Astrocyte of the spinal cord (primary cell): Measurements from ENCODE around the gene PARP3.

Source experiments
- DNase-seq: peaks from one replicate; pipeline ENCODE4 v3.0.0; 2011; ENCODE audit warnings: low read depth, low spot score
- H3K4me3 ChIP-seq: 2 replicates; pipeline ENCODE4 v1.5.1; 2011; ENCODE audit warnings: low read depth, mild to moderate bottlenecking, low read length, moderate library complexity
- CTCF ChIP-seq: IDR thresholded peaks from 2 replicates; pipeline ENCODE4 v1.5.1; 2012; ENCODE audit warnings: low read depth, mild to moderate bottlenecking, low read length, inconsistent platforms
- in situ Hi-C: cut with HindIII; loops from 2 replicates; pipeline ENCODE4 v1.10.0; 2017; ENCODE audit warnings: low sequenced_read_pairs

The PARP3 gene

GRCh38 chr3:51967384-51968169 is 25.4 kb downstream of the PARP3 start, which contains the start of gene PCBP4:
Gene PCBP4 (minus strand): TSS chr3:51967454. CDS start chr3:51961240, 6,214 bp downstream.
- in situ Hi-C loops, result no loop called here
- no peak for TF ChIP-seq CTCF
- DNase-seq, result peak; percentile 22
- peak within 1 kb of the TSS; percentile 70 for H3K4me3 ChIP-seq

- H3K4me3 ChIP-seq, result peak overlapping the region; percentile 58
- no peak for TF ChIP-seq CTCF
- in situ Hi-C loops, result no loop called here
Observed at GRCh38 chr3:51968170-51968775, 26.1 kb downstream of the PARP3 start.

GRCh38 chr3:51968883-51969678 is 26.9 kb downstream of the PARP3 start:
- no peak for TF ChIP-seq CTCF

More at GRCh38 chr3:51968170-51968775, 26.1 kb downstream of the PARP3 start:
- DNase-seq, result no peak

GRCh38 chr3:51969841-51970240 is 27.7 kb downstream of the PARP3 start:
- in situ Hi-C loops, result no loop called here
- DNase-seq, result no peak
- TF ChIP-seq CTCF, result no peak
- no peak overlapping the region for H3K4me3 ChIP-seq

More at GRCh38 chr3:51968883-51969678, 26.9 kb downstream of the PARP3 start:
- in situ Hi-C loops, result no loop called here
- H3K4me3 ChIP-seq, result no peak overlapping the region
- DNase-seq, result no peak

GRCh38 chr3:51970606-51971300 is 28.6 kb downstream of the PARP3 start:
- no peak for TF ChIP-seq CTCF
- no peak for DNase-seq
- in situ Hi-C loops, result no loop called here
- no peak overlapping the region for H3K4me3 ChIP-seq

- TF ChIP-seq CTCF, result no peak
- DNase-seq, result no peak
- no peak overlapping the region for H3K4me3 ChIP-seq
- in situ Hi-C loops, result no loop called here
Observed at GRCh38 chr3:51971350-51971749, 29.2 kb downstream of the PARP3 start.
